Measurements from ENCODE around the gene ZNF81. TPM values are rescaled to one million over a fixed set of nuclear protein-coding genes. Genes with fewer than 3 reads are reported as not detected.

The ZNF81 gene
- total and polyA plus RNA-seq, 2 donors (not counting 1 experiment from before 2014, with no cell fraction given), result 3.5 to 5.4 TPM

DNA sequence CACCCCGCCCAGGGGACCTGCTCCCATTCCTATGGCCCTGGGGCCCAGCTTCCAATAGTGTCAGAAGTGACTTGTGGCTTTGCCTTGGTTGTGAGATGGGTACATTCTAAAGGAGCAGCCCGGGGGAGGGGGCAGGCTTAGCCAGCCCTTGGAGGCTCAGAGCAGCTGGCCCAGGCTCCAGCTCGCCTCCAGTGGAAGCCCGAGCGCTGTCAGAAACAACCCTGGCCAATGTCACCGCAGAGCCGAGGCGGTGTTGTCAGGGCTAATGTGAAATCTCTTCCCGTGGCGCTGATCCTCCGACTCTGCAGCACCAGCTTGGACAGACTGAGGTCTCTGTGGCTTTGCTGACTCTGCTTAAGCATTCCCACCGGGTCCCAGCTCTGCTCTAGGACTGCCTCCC lies 29.2 kb upstream of the ZNF81 start:
- H3K9ac ChIP-seq (ENCODE audit: insufficient read depth, low read length), result no peak overlapping the region
- no peak overlapping the region for H3K4me2 ChIP-seq (ENCODE audit: extremely low read depth, insufficient read depth, low read length)
- TF ChIP-seq, protein P1, sequence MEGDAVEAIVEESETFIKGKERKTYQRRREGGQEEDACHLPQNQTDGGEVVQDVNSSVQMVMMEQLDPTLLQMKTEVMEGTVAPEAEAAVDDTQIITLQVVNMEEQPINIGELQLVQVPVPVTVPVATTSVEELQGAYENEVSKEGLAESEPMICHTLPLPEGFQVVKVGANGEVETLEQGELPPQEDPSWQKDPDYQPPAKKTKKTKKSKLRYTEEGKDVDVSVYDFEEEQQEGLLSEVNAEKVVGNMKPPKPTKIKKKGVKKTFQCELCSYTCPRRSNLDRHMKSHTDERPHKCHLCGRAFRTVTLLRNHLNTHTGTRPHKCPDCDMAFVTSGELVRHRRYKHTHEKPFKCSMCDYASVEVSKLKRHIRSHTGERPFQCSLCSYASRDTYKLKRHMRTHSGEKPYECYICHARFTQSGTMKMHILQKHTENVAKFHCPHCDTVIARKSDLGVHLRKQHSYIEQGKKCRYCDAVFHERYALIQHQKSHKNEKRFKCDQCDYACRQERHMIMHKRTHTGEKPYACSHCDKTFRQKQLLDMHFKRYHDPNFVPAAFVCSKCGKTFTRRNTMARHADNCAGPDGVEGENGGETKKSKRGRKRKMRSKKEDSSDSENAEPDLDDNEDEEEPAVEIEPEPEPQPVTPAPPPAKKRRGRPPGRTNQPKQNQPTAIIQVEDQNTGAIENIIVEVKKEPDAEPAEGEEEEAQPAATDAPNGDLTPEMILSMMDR (conservative IDR thresholded peaks at IDR 0.05 in 1 of 2, IDR thresholded peaks at IDR 0.05 in 1 of 2; ENCODE audit: low read depth in 1 of 2, low read length in 2 of 2), result no peak
- no peaks in the 10 kb centered on the region for H3K36me3 ChIP-seq (ENCODE audit: control insufficient read depth, insufficient read depth, low read length)
- H3K27ac ChIP-seq (ENCODE audit: insufficient read depth, low read length), result no peak overlapping the region
- no peaks in the 10 kb centered on the region for H3K27me3 ChIP-seq (ENCODE audit: control insufficient read depth, insufficient read depth, low read length)
- no peaks in the 10 kb centered on the region for H3K9me3 ChIP-seq (ENCODE audit: control insufficient read depth, insufficient read depth, low read depth, low read length)
- DNase-seq (ENCODE audit: low read depth in 2 of 2), result no peak
- no peaks in the 10 kb centered on the region for H3K4me1 ChIP-seq (ENCODE audit: control insufficient read depth, extremely low read depth, insufficient read depth, low read length)
- no peak overlapping the region for H2AFZ ChIP-seq (ENCODE audit: low read length)
- H3K79me2 ChIP-seq (ENCODE audit: control insufficient read depth, insufficient read depth, low read length), result no peaks in the 10 kb centered on the region
- H3K4me3 ChIP-seq (replicated peaks in 1 of 4; ENCODE audit: control extremely low read depth in 1 of 4, insufficient read depth in 1 of 4, low read depth in 3 of 4, low read length in 4 of 4), result no peak overlapping the region
- H4K20me1 ChIP-seq (ENCODE audit: control insufficient read depth, extremely low read depth, insufficient read depth, low read length), result no peaks in the 10 kb centered on the region

DNA sequence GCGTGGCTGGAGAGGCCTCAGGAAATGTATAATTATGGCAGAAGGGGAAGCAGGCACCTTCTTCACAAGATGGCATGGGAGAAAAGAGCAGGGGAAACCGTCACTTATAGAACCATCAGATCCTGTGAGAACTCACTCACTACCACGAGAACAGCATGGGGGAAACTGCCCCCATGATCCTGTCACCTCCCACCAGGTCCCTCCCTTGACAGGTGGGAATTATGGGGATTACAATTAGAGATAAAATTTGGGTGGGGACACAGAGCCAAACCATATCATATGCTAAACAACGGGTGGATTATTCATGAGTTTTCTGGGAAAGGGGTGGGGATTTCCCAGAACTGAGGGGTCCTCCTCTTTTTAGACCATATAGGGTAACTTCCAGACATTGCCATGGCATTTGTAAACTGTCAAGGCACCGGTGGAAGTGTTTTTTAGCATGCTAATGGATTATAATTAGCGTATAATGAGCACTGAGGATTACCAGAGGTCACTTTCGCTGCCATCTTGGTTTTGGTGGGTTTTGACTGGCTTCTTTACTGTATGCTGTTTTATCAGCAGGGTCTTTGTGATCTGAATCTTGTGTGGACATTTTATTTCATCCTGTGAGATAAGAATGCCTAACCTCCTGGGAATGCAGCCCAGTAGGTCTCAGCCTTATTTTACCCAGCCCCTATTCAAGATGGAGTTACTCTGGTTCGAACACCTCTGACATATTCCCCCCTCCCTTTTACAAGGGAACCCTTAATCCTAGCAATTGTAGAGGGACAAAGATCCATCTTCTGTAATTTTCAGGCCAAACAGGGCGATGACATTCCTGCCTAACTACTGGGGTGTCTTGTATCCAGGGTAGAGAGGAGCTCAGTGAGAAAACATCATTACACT lies 27.6 kb upstream of the ZNF81 start:
- Histone ChIP-seq H2AFZ (ENCODE audit: low read length) (no peak overlapping the region), H3K4me1 (ENCODE audit: control insufficient read depth, extremely low read depth, insufficient read depth, low read length) (no peaks in the 10 kb centered on the region), H3K4me2 (ENCODE audit: extremely low read depth, insufficient read depth, low read length) (no peak overlapping the region), H3K27ac (ENCODE audit: insufficient read depth, low read length) (no peak overlapping the region), H3K4me3 (replicated peaks in 1 of 4; ENCODE audit: control extremely low read depth in 1 of 4, insufficient read depth in 1 of 4, low read depth in 3 of 4, low read length in 4 of 4) (no peak overlapping the region), H3K9me3 (ENCODE audit: control insufficient read depth, insufficient read depth, low read depth, low read length) (no peaks in the 10 kb centered on the region), H3K36me3 (ENCODE audit: control insufficient read depth, insufficient read depth, low read length) (no peaks in the 10 kb centered on the region), H3K27me3 (ENCODE audit: control insufficient read depth, insufficient read depth, low read length) (no peaks in the 10 kb centered on the region), H4K20me1 (ENCODE audit: control insufficient read depth, extremely low read depth, insufficient read depth, low read length) (no peaks in the 10 kb centered on the region), H3K9ac (ENCODE audit: insufficient read depth, low read length) (no peak overlapping the region), H3K79me2 (ENCODE audit: control insufficient read depth, insufficient read depth, low read length) (no peaks in the 10 kb centered on the region)
- TF ChIP-seq, protein P1 (conservative IDR thresholded peaks at IDR 0.05 in 1 of 2, IDR thresholded peaks at IDR 0.05 in 1 of 2; ENCODE audit: low read depth in 1 of 2, low read length in 2 of 2), result no peak
- no peak for TF ChIP-seq EZH2 (IDR thresholded peaks at IDR 0.05; ENCODE audit: low read length, missing control alignments)
- no peak for DNase-seq (ENCODE audit: low read depth in 2 of 2)

DNA sequence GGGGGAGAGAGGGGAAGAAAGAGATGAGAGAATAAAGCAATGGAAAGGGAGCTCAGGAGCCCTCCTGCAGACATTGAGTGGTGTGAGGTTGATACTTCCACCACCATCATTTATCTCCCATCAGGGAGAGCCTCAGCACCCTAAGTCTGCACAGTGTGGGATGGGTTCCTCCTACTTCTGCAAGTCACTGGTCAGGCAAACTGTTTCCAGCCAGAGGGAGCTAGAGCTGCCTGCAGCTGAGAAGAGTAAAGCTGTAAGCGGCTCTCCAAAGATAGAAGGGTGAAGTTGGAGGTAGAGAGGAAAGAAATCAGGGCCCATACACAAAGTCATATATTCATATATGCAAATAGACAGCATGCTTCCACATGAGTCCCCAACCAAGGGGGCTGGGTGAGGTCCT lies 21.9 kb upstream of the ZNF81 start:
- H3K27me3 ChIP-seq (ENCODE audit: control insufficient read depth, insufficient read depth, low read length), result no peaks in the 10 kb centered on the region
- H3K4me3 ChIP-seq (replicated peaks in 1 of 4; ENCODE audit: control extremely low read depth in 1 of 4, insufficient read depth in 1 of 4, low read depth in 3 of 4, low read length in 4 of 4), result no peak overlapping the region
- TF ChIP-seq EZH2 (IDR thresholded peaks at IDR 0.05; ENCODE audit: low read length, missing control alignments), result no peak
- TF ChIP-seq, protein P1 (conservative IDR thresholded peaks at IDR 0.05 in 1 of 2, IDR thresholded peaks at IDR 0.05 in 1 of 2; ENCODE audit: low read depth in 1 of 2, low read length in 2 of 2), result no peak
- no peak overlapping the region for H3K27ac ChIP-seq (ENCODE audit: insufficient read depth, low read length)
- no peaks in the 10 kb centered on the region for H4K20me1 ChIP-seq (ENCODE audit: control insufficient read depth, extremely low read depth, insufficient read depth, low read length)
- DNase-seq (ENCODE audit: low read depth in 2 of 2), result no peak
- no peaks in the 10 kb centered on the region for H3K4me1 ChIP-seq (ENCODE audit: control insufficient read depth, extremely low read depth, insufficient read depth, low read length)
- H3K9ac ChIP-seq (ENCODE audit: insufficient read depth, low read length), result no peak overlapping the region
- no peak overlapping the region for H2AFZ ChIP-seq (ENCODE audit: low read length)
- H3K9me3 ChIP-seq (ENCODE audit: control insufficient read depth, insufficient read depth, low read depth, low read length), result no peaks in the 10 kb centered on the region
- no peak overlapping the region for H3K4me2 ChIP-seq (ENCODE audit: extremely low read depth, insufficient read depth, low read length)
- no peaks in the 10 kb centered on the region for H3K36me3 ChIP-seq (ENCODE audit: control insufficient read depth, insufficient read depth, low read length)
- no peaks in the 10 kb centered on the region for H3K79me2 ChIP-seq (ENCODE audit: control insufficient read depth, insufficient read depth, low read length)

Data from fibroblast of lung (primary cell).